GM21825 (cell line): Measurements from ENCODE around the gene ADAMTS10.
"Not testable (repeated sequence)": the region's sequence is repeated elsewhere in the genome, so short reads cannot be mapped to it uniquely, and the experiment has no call there.

Experiments
- ATAC-seq: cut with Tn5 transposase; IDR thresholded peaks from one replicate; pipeline ENCODE4 v1.9.1; 2021; ENCODE audit warnings: mild to moderate bottlenecking, moderate library complexity; ENCODE audit not compliant: unreplicated experiment

Gene ADAMTS10

GRCh38 chr19:8610041-8610935 lies at the start of gene ADAMTS10:
ADAMTS10 (minus strand) TSS chr19:8610715; CDS start chr19:8605710, 5,005 bp downstream.
- ATAC-seq, result no peak

GRCh38 chr19:8659905-8660304 lies 49.4 kb upstream of the ADAMTS10 start:
- ATAC-seq, result no peak

DNA sequence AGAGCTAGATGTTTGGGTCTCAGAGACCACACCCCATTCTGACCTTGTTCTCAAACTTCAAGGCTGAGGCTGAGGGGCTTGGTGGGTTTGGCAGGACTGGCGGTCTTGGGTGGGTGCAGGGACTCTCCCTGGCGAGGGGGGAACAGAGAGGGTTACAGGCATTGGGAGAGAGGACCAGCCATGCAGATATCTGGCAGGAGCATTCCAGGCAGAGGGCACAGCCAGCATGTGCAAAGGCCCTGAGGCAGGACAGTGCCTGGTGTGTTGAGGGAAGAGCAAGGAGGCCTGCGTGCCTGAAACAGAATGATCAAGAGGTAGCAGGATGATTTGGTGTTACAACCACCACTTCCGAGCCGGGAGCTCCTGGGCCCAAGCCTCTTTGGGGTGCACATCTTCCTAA lies 47.4 kb upstream of the ADAMTS10 start:
- no peak for ATAC-seq

DNA sequence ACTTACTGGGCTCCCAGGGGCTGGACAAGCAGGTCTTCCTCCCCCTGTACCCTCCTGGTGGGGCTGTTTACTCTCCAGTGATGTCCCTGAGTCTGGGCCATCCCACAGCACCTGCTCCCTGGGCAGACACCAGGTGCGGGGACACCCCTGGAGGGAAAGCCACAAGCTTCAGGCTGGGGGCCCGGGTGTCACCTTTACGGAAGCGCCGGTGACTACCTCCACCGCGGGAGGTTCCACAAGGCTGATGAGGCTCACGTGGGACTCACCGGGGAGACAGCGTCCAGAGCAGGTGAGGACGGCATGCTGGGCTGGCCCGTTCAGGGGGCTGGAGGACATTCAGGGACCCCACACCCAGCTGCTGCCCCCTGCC lies 44.8 kb upstream of the ADAMTS10 start:
- no peak for ATAC-seq

DNA sequence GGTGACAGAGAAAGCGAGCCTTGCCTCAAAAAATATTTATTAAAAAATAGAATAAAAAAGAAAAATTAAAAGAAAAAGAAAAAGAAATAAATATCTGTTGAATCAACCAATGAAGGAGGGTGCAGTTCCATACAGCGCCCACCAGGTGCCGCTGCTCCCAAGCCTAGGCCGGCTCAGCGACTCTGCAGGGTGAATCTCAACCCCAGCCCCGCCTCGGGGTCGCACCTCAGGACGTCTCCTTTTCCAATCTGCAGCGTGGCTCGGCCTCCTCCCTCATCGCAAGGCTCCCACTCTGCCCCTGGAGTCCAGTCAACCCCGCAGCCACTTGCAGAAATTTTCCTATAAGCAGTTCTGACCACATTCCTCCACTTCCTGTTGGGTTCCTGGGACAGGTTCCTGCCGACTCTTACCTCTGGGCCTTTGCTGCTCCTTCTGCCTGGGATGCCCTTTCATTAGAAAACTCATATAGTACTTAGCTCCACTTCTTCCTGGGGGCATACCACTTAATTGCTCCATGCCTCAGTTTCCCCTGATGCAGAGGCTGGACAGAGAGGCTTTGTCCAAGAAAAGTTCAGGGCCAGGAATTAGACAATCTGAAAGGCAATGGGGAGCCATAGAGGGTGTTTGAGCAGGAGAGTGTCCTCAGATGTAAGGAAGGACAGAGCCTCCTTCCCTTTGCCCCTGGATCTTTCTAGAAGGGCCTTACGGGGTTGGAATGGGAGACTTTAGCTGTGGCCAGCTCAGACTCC lies 44.2 kb upstream of the ADAMTS10 start:
- ATAC-seq, result no peak

DNA sequence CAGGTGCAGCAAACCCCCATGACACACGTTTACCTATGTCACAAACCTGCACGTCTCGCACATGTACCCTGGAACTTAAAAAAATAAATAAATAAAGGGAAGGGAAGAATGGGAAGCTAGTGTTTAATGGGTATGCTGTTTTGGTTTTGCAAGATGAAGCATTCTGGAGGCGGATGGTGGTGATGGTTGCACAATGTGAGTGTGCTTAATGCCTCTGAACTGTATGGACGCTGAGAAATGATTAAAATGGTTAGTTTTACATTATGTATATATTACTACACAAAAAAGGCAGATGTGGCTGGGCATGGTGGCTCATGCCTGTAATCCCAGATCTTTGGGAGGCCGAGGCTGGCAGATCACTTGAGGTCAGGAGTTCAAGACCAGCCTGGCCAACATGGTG lies 37.7 kb upstream of the ADAMTS10 start:
- ATAC-seq, result no peak

GRCh38 chr19:8643860-8644653 lies 33.5 kb upstream of the ADAMTS10 start:
- ATAC-seq, result no peak

GRCh38 chr19:8642561-8642960 lies 32.0 kb upstream of the ADAMTS10 start:
- ATAC-seq, result no peak

- no peak for ATAC-seq
These were observed 31.5 kb upstream of the ADAMTS10 start for GRCh38 chr19:8641908-8642547.

- ATAC-seq, result no peak
These were observed 30.8 kb upstream of the ADAMTS10 start for GRCh38 chr19:8641221-8641907.

DNA sequence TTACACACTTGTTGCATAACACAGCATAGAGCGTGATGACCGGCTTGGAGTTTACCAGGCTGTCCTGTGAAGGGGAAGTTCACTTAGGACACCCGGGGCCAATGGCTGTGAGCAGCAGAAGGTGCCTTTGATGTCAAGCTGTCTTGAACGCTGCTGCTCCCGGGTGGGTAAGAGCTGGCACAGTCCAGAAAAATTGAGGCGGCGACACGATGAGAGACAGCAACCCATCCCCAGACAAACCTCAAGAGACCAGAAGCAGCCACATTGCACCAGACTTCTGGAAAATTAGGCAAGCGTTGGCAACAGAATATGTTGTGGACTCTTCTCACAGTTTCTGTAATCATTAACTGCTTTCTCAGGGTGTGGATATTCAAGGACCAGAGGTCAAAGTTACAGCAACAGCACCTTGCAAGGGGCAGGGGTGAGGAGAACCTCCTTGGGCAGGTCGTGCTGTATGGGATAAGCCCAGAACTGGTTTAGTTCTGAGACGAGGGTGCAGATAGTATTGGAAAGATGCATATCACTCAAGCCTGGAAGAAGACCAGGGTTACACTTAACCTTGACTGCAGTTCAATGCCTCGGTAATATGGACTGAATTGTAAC lies 30.0 kb upstream of the ADAMTS10 start:
- no peak for ATAC-seq

GRCh38 chr19:8639821-8640401 lies 29.4 kb upstream of the ADAMTS10 start:
- ATAC-seq, result no peak

DNA sequence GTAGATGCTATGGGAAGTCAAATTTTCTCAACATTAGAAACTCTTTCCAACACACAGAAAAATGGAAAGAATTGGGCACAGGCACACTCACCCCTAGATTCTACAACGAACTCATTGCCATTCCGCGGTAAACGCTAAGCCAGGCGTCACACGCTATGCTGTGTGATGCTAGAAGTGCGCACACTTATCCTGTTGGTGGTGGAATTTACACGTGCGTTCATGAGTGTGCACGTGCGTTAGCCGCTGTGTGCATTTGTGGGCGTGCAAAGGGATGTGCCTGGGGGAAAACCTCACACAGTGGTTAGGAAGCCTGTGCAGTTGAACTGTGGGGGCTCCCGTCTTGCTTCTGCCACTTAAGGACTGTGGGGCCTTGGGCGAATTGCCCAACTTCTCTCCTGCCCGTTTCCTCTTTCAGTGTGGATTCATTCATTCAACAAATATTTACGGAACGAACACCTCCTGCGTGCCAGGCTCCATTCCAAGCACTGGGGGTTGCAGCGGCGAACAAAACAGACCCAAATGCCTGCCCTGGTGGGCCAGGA lies 27.6 kb upstream of the ADAMTS10 start:
- no peak for ATAC-seq

DNA sequence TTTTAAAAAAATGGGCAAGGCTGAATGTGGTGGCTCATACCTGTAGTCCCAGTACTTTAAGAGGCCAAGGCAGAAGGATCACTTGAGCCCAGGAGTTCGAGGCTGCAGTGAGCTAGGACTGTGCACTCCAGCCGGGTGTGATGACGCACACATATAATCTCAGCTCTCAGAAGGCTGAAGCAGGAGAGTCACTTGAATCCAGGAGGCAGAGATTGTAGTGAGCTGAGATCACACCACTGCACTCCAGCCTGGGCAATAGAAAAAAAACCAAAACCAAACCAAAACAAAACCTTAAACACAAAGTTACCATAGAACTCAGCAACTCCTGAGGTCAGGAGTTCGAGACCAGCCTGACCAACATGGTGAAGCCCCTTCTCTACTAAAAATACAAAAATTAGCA lies 26.6 kb upstream of the ADAMTS10 start:
- not testable (repeated sequence) for ATAC-seq

- ATAC-seq, result no peak
These were observed 24.9 kb upstream of the ADAMTS10 start for GRCh38 chr19:8635422-8635821.

GRCh38 chr19:8631425-8631819 lies 20.9 kb upstream of the ADAMTS10 start:
- ATAC-seq, result no peak

DNA sequence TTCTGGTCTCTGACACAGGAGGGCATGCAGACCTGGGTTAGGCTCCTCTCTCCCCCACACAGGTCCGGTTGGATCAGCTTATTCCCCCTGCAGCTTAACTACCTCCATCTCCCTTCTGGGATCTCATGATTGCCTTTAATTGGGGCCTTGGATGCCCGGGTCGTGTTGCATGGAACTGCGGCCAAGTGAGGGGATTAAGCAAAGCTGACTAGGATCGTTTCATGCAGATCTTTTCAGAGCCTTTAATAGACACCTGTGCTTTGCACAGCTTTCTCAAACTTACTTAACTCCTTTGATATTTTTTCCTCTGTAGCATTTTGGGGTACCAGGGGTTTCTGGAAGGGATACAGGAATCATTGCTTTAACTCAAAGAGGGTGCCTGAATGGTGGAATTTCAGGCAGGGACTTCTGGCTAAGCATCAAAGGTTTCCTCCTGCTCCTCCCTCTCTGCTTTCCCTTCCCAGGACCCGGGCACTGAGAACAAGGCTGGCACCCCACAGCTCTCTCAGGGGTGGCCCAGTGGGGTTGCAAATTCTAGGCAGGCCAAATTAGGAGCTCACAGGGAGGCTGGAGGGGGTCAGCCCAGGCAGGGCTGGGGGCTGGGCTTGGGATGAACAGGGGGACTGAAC lies 20.4 kb upstream of the ADAMTS10 start:
- ATAC-seq, result no peak

- no peak for ATAC-seq
These were observed 19.6 kb upstream of the ADAMTS10 start, which contains the start of gene NFILZ for GRCh38 chr19:8629996-8630683. NFILZ (plus strand) TSS chr19:8630633; CDS start chr19:8676766, 46,133 bp downstream.
